GM19468 (cell line): ENCODE measurements around the gene B4GALNT1.

ENCODE experiments used
- ATAC-seq: cut with Tn5 transposase; IDR thresholded peaks from one replicate; pipeline ENCODE4 v1.9.1; 2021; ENCODE audit warnings: mild to moderate bottlenecking, moderate library complexity, moderate number of reproducible peaks; ENCODE audit not compliant: unreplicated experiment; ENCODE audit errors: extremely low read depth

The B4GALNT1 gene

DNA sequence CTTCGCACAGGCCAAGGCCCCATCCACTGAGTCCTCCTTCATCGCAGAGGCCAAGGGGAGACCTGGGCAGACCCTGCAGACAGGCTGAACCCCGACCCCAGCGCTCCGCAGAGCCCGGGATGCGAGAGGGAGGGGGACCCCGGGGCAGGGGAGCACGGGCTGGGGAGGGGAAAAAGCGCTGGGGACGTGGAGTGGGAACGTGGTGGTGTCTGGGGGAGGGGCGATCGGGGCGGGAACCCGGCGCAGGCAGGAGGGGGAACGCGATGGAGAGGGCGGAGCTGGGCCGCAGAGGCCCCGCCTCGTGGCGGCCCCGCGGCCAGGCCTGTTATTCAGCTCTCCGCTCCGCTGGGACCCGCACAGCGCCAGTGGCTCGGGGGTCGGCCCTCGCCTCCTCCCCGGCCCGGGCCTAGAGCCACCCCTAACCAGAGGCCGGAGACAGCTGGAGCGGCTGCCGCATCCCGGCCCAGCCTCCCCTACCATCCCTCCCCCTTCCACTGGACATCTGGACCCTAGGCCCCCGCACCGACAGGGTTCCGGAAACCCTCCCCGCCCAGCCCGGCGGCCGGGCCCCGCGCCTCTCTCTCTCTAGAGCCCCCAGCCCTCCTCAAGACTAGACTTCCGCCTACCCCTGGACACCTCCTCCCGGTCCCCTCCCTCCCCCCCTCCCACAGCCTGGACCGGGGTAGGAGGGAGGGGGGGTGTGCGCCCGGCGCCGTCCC is 21.7 kb downstream of the B4GALNT1 start, which contains the start of gene ARHGEF25:
Gene ARHGEF25, plus strand, starts transcription at position 328 of the 719 bp plus-strand sequence. CDS start 460 bp downstream, outside the sequence.
- no peak for ATAC-seq

DNA sequence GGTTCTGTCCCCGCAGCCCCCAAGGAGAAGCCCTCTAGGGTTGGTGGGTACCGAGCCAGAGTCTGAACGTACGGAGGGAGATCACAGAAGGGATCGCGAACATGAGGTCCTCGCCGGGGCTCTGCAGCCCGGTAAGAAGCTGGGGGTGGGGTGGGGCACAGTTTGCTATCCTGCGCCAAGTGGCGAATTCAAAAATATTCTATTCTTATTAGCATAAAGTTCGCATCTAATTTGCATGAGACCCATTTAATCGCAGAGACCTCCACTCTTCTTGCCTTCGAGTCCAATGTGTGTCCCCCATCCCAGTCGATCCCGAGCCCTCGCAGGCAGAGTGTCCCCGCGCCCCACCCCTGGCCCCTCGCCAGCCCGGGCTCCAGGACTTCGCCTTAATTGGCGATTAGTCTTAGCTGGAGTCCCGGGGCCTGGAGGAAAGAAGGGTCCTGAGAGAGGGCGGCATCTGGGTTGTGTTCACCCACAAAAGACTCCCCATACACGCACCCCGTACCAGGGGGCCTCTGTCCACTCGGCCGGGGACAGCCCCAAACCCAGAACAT is 22.4 kb downstream of the B4GALNT1 start:
- ATAC-seq = no peak

DNA sequence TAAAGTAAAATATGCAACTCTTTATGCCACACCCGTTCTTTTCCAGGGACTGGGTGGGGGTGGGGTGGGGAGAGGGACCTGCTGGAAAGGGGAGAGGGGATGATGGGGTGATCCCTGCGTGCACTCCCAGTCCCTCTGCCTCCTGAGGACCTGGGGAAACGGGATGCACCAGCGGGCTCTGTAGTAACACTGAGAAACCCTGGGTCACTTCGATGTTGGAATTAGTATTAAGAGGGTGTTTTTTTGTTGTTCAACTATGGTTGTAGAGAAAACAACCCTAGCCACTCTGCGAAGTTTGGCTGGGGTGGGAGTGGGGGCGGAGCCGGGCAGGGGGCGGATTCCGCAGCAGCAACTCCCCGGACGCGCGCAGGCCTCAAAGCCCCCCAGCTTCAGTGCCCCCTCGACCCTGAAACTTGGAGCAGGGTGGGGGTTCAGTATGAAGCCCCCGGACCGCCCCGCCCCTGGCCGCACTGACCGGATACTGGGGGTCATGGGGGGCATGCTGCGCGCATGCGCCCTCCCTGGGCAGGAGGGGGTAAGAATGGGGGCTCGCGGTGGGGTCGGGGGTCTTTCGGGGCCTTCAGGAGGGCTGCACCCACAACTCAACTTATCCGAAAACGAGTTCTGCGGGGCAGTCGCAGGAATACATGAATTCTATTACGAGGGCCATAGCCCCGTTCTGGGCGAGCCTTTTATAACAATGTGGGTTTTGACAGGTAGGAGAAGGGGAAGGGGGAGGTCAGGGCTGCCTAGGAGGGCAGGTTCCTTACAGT is 23.0 kb downstream of the B4GALNT1 start:
- ATAC-seq = no peak

DNA sequence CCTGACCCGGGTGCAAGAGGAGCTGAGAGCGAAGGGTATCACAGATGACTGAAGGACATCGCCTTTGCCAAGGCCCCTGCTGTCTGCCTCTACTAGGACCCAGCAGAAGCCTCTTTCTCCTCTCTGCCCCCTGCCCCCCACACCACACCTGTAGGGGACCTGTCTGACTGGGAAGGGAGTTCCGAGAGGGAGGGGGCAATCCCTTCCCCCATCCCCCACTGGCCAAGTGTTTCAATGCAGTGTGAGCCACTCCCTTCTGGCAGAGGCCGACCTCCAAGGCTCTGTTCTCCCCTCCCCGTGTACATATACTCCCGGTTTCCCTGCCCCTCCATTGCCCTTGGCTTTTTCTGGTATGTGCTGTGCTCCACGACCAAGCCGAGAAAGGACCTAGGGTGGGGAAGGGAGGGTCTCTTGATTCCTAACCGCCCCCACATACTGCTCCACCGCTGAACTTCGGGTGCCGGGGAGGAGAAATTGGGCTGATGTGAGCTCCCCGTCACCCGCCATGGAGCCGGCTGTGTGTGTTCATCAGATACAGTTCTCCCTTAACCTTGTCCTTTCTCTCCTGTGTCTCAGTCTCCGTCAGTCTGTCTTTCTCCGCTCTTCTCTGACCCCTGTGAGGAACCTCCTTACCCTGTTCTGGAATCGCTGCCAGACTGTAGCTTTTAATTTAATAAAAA is 23.8 kb downstream of the B4GALNT1 start:
- ATAC-seq = no peak

DNA sequence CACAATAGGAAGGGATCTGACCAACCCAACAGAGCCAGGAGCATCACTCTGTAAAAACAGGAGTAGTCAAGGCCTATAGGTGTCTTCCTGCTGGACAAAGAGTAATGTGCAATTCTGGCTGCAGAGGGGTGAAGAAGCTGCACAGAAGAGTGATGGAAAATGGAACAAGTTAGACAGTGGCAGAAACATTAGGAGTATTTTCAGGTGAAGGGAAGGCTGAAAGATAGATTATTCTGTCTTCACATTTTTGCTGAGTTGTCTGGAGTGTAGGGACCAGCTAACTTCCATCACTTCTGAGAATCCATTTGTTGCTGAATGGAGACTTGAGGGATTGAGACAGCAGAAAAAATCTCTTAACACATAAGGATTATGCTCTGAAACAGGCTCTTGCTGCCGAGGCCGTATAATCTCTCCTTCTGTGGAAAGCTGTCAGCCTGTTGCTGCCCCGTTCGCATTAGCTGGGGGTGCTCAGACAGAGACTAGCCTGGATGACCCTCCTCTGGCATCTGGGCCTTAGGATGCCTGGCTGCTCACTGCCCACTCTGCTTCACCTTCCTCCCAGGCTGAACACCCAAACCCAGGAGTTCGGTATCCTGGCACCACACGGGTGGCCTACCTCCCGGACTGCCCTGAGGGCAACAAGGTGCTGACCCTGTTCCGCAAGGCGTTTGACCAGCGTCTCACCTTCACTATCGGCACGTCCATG is 24.9 kb downstream of the B4GALNT1 start:
- ATAC-seq = no peak

DNA sequence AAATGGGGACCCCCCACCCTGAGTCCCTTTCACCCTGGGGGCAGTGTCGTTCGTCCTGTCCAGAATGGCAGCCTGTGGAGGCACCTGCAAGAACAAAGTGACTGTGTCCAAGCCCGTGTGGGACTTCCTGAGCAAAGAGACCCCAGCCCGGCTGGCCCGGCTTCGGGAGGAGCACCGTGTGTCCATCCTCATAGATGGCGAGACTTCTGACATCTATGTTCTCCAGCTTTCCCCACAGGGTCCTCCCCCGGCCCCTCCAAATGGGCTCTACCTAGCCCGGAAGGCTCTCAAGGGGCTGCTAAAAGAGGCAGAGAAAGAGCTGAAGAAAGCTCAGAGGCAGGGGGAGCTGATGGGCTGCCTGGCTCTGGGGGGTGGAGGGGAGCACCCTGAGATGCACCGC is 26.2 kb downstream of the B4GALNT1 start:
- ATAC-seq = no peak

DNA sequence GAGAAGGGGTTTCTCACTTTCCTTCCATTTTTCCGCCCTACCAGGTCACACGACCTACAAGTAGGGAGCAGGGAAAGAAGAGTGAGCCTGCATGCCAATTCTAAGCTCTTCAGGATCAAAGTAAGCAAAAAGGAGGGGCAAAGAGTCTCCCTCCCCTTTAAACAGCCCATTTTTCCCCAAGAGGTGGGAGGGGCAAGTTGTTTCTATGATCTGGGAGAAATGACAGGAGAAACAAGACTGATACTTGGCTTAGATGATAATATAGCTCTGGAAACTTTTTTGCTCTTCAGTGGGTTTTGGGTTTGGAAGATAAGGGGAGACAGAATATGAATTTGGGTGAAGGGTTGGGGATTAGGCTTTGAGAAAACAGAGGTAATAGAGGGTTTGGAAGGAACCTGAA is 26.6 kb downstream of the B4GALNT1 start:
- ATAC-seq = no peak

DNA sequence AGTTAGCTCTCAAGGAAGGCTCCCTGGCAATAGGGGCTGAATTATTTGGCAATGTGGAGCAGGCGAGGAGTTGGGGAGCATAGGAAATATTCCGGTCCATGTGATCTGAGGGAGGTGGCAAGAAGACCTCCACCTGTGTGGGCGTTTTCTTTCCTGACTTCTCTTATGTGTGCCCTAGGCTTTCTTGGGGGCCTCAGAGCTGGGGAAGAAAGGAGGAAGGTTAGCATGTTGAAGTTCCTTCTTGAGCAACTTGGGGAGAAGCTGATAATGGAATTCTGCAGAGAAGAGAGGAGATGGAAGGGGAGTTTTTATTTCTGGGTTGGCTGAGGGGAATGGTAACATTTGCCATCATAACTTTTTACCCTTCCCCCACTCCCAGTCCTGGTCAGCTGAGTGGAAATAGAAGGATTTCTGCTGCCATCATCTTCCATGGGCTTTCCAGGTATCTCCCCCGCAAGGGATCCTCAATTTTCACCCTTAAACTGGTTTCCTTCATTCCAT is 27.1 kb downstream of the B4GALNT1 start:
- ATAC-seq = no peak

DNA sequence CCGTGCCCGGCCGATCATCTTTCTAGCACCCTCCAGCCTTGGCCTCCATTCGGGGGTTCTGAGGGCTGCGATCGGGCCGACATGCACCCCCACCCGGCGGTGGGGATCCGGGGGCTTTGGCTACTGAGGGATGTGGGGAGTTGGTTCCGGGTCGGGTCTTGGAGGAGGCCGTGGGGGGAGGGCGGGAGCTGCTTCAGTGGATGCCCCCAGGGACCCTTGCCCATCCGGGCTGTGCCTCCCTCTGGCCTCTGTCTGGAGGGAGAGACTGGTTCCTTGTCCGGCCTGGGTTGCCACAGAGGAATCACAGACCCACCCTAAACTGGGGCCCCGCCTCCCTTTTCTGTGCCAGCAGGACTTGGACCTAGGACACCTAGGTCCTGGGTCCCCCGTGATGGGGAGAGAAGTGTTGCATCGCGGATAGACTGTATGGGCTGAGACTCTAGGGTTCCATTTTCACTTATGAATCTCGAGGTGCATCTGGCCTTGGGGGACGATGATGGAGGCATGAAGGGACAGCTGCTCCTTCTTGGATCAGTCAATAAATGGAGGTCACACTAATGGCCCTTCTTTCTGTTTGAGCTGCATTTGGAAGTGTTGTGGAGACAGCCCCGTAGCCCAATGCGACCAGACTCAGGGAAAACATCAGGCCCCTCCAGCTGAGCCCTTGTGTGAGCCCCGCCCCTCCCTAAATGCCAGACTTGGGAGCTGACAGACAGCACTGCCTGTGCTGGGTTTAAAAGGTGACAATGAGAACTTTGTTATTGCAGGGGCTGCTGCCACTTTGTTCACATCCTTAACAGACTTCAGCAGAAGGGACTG is 27.8 kb downstream of the B4GALNT1 start:
- no peak for ATAC-seq

DNA sequence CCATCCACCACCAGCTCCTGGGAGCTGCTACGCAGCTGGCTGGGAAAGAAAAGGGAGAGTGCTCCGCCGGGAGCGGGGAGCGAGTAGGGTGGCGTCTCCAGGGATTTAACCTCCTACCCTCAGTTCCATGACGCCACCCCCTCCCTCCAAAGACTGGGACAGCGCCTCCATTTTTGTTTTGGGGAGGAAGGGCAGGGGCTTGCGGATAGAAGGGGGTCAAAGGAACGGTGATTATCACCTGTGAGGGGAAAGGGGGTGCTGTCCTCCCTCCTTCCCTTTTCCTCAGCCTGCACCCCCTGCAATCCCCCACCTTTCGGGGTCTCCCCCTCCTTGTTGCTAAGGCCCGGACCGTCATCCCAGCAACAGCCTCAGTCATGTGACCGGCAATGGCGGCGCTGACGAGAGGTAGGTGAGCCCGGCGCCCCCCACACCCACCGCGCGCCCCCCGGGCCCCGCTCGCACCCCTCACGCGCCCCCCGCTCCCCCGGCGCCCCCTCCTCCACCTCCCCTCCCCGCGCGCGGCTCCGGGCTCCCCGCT is 28.5 kb downstream of the B4GALNT1 start, which contains the start of gene DTX3:
Gene DTX3, plus strand, starts transcription at position 371 of the 538 bp plus-strand sequence. CDS start 1,694 bp downstream, outside the sequence.
- ATAC-seq = no peak

DNA sequence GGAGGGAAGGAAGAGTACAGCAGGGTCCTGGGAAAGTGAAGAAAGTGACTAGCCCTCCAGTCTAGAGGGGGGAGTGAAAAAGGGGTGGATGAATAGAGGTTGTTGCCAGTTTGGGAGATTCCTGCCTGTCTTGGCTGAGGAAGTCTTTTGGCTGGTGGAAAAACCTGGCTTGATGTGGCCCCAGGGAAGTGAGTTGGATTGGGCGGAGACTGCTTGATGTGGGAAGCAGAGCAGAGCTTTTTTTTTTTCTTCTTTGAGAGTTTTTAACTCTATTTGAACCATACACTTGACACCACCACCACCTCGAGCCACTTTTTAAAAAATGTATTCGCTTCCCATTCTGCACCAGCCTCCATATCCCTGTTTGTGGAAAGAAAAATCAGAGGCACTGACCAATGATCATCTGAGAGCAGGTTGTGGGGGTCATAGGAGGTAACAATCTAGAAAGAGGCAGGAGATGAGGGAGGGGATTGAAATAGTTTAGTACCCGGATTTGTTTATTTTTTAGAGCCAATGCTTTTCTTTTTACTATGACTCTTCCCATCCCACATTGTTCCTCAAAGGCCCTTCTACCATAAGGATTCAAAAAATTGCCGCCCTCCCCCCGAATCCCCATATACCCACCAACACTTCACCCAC is 29.1 kb downstream of the B4GALNT1 start:
- no peak for ATAC-seq

DNA sequence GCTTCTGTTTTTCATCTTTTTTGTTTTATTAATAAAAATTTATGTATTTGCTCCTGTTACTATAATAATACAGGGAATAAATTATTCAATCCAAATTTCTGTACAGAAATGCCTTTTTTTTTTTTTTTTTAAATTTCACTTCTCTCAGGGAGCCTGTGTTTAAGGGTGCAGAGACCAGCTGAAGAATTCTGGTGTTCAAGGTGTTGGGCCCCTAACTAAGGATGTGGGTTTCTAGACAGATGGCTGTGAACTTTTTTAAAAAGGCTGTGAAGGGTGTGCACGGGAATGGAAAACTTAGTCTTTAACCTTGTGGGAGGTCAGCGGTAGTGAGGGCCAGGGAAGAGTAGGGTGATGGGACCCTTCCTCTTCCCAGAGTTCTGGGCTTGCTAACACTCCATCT is 29.7 kb downstream of the B4GALNT1 start:
- no peak for ATAC-seq

DNA sequence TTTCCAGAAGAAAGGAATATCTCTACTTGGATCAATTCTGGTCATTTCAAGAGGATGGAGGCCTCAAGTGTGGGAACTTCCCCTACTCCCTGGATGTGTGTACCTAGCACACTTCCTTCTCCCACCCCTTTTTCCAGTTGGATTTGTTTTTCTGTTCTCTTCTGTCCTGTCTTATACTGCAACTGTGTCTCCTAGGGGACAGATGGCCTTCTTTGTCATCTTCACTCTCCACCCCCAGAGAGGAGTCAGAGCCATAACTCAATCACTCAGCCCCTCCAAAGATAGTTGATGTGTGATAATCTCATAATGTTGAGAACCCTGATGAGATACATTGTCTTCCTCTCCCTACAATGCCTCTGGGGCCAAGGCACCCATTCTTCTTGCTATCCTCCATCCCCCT is 30.5 kb downstream of the B4GALNT1 start:
- no peak for ATAC-seq

DNA sequence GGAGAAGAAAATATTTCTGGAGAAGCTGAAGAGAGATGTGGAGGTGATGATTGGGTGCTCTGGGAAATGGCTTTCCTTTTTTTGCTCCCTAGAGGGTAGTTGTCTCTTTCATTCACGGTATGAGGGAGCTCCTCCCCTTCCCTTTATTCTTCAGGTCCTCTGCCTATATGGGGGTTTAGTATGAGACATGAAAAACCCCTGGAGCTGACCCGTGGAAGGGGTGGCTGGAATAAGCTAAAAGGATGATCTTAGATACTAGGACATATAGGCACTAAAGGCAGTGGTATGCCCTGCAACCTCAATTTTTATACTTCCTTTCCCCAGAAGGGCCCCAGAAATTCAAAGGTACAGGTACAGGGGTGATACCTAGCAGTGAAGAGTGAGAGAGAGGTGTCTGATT is 32.6 kb downstream of the B4GALNT1 start:
- no peak for ATAC-seq

DNA sequence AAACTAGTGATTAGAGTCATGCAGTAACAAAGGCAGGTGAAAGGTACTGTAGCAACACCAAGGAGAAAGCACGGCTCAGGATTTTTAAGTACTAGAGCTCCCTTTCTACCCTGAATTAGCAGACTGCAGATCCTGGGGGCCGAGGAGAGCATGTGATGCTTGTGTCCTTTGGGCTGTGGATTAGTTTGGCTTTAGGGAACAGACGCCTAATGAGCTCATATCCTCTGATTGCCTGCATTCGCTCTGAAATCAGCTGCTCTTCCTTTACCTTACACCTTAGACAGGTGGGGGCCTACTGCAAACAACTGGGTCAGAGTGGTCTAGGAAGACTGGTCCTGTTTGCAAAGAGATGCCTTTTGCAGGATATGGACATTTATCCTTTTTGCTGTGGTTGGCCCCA is 39.8 kb downstream of the B4GALNT1 start:
- ATAC-seq = no peak

DNA sequence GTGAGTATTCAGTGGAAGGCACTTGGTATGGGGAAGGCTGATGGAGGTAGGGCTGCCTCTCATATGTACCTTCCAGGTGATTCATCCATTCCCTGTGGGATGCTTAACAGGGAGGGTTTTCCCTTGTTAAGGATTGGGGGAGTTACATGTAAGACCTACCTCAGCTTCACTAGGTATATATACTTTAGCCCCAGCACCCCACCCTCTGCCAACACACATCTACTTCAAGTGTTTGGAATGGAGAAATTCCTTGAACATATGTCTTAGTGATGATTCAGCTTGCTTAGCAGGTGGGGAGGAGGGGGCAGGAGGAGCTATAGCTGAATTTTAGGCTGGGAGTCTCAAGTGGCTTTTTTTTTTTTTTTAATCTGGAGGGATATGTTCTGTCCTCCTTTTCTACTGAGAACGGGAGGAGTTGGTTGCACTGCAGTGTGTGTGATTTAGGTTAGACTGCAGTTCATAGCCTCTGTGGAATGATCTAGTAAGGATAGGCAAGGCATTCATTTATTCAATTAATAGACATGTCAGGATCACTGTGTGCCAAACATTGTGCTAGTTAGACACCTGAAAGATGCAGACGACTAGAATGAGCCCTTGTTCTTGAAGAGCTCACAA is 40.3 kb downstream of the B4GALNT1 start:
- no peak for ATAC-seq

DNA sequence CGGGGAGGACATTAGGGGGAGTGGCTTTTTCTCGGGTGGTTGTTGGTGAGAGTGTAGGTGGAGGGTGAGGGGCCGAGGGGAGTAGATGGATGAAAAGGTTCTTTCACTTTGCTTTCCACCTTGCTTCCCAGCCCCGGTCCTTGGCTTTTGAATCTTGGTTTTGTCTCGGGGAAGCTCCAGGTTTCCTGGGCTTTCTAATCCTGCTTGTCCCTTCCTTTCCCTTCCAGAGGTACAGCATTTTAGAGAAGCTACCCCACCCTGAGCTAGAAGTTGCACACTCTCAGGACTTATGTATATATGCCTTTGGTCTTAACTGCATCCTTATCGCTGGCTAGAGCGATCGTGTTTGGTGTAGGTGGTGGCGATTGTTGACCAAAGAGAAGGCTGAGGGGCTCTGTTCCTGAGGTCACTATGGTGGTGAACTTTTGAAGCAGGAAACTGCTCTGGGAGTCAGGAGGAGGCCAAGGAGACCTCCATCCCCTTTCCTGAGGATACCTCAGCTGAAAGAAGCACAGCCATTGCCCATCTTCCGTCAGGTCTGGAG is 41.1 kb downstream of the B4GALNT1 start:
- ATAC-seq = no peak
